ENCODE results near the gene CR1L. TPM values are rescaled to one million over a fixed set of nuclear protein-coding genes. Genes with fewer than 3 reads are reported as not detected.
A peak's percentile ranks its signal among the peaks of the same experiment; 100 is the strongest.

The CR1L gene
- total and polyA plus RNA-seq, 9 of the 15 experiments (the other 6 are each of a cell fraction or from before 2014, with no cell fraction given), result 10.1 to 74.8 (median 34.3) TPM

DNA sequence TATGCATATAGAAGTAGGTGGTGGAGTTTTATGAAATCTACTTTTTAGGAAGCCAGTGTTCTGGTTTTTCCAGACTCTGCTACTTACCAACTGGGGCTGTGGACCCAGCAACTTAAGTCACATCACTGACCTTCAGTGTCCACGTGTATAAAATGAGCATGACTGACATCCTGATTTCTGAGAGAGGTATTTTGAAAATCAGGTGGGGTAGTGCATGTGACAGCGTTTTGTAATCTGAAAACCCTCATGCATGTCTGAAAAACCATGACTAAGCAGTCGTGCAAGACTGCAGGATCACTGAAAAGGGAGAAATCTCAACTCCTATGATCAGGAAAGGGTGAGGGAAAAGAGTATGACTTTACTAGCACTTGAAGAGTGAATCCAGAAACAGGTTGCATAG, 26.1 kb downstream of the CR1L start (continued):
- TF ChIP-seq, protein P1, sequence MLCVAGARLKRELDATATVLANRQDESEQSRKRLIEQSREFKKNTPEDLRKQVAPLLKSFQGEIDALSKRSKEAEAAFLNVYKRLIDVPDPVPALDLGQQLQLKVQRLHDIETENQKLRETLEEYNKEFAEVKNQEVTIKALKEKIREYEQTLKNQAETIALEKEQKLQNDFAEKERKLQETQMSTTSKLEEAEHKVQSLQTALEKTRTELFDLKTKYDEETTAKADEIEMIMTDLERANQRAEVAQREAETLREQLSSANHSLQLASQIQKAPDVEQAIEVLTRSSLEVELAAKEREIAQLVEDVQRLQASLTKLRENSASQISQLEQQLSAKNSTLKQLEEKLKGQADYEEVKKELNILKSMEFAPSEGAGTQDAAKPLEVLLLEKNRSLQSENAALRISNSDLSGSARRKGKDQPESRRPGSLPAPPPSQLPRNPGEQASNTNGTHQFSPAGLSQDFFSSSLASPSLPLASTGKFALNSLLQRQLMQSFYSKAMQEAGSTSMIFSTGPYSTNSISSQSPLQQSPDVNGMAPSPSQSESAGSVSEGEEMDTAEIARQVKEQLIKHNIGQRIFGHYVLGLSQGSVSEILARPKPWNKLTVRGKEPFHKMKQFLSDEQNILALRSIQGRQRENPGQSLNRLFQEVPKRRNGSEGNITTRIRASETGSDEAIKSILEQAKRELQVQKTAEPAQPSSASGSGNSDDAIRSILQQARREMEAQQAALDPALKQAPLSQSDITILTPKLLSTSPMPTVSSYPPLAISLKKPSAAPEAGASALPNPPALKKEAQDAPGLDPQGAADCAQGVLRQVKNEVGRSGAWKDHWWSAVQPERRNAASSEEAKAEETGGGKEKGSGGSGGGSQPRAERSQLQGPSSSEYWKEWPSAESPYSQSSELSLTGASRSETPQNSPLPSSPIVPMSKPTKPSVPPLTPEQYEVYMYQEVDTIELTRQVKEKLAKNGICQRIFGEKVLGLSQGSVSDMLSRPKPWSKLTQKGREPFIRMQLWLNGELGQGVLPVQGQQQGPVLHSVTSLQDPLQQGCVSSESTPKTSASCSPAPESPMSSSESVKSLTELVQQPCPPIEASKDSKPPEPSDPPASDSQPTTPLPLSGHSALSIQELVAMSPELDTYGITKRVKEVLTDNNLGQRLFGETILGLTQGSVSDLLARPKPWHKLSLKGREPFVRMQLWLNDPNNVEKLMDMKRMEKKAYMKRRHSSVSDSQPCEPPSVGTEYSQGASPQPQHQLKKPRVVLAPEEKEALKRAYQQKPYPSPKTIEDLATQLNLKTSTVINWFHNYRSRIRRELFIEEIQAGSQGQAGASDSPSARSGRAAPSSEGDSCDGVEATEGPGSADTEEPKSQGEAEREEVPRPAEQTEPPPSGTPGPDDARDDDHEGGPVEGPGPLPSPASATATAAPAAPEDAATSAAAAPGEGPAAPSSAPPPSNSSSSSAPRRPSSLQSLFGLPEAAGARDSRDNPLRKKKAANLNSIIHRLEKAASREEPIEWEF (CRISPR knock-in tag; IDR thresholded peaks at IDR 0.05), result no peak
- TF ChIP-seq FOXJ3 (CRISPR knock-in tag; IDR thresholded peaks at IDR 0.05) (no peak), LEF1 (IDR thresholded peaks at IDR 0.05) (no peak), SP2 (IDR thresholded peaks at IDR 0.05; ENCODE audit: extremely low read depth, low read depth, low read length, poor library complexity, severe bottlenecking) (no peak), RBM34 (IDR thresholded peaks at IDR 0.05; ENCODE audit: borderline replicate concordance, insufficient read depth, low read length) (no peak), MAFG (tag; conservative IDR thresholded peaks at IDR 0.05) (peak; percentile 91), SMARCC2 (IDR thresholded peaks at IDR 0.05; ENCODE audit: low read depth) (no peak), ZBTB11 (CRISPR knock-in tag; IDR thresholded peaks at IDR 0.05) (no peak), CTBP1 (IDR thresholded peaks at IDR 0.05; ENCODE audit: borderline replicate concordance) (no peak), FOS (IDR thresholded peaks at IDR 0.05; ENCODE audit: extremely low read depth, insufficient read length) (no peak), YY1 (IDR thresholded peaks at IDR 0.05; ENCODE audit: borderline replicate concordance in 1 of 3, control insufficient read depth in 1 of 3, extremely low read depth in 1 of 3, insufficient read depth in 3 of 3, insufficient read length in 1 of 3, insufficient replicate concordance in 2 of 3, low read depth in 1 of 3, low read length in 2 of 3) (no peak), RNF2 (IDR thresholded peaks at IDR 0.05) (no peak), DLX4 (CRISPR knock-in tag; IDR thresholded peaks at IDR 0.05) (no peak), RFX1 (IDR thresholded peaks at IDR 0.05) (no peak), FOXA1 (IDR thresholded peaks at IDR 0.05; ENCODE audit: borderline replicate concordance) (no peak), U2AF2 (optimal IDR thresholded peaks at IDR 0.05; ENCODE audit: low read depth, low read length) (no peak)
- TF ChIP-seq, protein P2, sequence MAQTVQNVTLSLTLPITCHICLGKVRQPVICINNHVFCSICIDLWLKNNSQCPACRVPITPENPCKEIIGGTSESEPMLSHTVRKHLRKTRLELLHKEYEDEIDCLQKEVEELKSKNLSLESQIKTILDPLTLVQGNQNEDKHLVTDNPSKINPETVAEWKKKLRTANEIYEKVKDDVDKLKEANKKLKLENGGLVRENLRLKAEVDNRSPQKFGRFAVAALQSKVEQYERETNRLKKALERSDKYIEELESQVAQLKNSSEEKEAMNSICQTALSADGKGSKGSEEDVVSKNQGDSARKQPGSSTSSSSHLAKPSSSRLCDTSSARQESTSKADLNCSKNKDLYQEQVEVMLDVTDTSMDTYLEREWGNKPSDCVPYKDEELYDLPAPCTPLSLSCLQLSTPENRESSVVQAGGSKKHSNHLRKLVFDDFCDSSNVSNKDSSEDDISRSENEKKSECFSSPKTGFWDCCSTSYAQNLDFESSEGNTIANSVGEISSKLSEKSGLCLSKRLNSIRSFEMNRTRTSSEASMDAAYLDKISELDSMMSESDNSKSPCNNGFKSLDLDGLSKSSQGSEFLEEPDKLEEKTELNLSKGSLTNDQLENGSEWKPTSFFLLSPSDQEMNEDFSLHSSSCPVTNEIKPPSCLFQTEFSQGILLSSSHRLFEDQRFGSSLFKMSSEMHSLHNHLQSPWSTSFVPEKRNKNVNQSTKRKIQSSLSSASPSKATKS (CRISPR knock-in tag; IDR thresholded peaks at IDR 0.05), result no peak

Data from K562 (cell line).